Adrenal gland (tissue), 5 donors: ENCODE results near the gene MRPS7.

Experiments
- POLR2A ChIP-seq, 2 donors: fragments of 450-650 bp; IDR thresholded peaks; one replicate each; pipeline ENCODE4 v1.6.1; 2017; ENCODE audit warnings: antibody characterized with exemption in 2 of 2, mild to moderate bottlenecking in 2 of 2, moderate library complexity in 1 of 2
- TF ChIP-seq, protein P1 (sequence below), 6 experiments: fragments of 450-650 bp in 4 of 6; fragments of 200-600 bp in 2 of 6; sonication (generic) in 1 of 6; IDR thresholded peaks; 1 replicate in 5 of 6; 2 replicates in 1 of 6; pipeline versions ENCODE4 v1.5.1 to v1.8.0; 2016 to 2021; ENCODE audit warnings: antibody characterized with exemption in 6 of 6, mild to moderate bottlenecking in 2 of 6, moderate library complexity in 1 of 6
- donor health status: DM: no; HTN: no; CAD: no.

DNA sequence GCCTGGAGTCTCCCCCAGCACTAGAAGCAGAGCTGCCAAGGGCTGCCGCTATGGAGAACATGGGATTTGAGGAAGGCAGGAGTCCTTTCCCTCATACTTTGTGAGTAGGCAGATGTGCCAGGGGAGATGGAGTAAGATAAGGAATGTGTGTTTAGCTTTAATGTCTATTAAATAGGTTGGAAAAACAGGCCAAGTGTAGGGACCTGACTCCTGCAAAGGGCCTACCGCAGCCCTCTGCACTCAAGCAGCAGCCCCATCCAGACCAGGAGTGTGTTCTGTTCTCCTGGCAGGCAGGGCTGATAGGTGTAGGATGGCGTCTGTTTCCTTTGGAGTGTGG lies 11.1 kb downstream of the MRPS7 start:
- TF ChIP-seq, protein P1, sequence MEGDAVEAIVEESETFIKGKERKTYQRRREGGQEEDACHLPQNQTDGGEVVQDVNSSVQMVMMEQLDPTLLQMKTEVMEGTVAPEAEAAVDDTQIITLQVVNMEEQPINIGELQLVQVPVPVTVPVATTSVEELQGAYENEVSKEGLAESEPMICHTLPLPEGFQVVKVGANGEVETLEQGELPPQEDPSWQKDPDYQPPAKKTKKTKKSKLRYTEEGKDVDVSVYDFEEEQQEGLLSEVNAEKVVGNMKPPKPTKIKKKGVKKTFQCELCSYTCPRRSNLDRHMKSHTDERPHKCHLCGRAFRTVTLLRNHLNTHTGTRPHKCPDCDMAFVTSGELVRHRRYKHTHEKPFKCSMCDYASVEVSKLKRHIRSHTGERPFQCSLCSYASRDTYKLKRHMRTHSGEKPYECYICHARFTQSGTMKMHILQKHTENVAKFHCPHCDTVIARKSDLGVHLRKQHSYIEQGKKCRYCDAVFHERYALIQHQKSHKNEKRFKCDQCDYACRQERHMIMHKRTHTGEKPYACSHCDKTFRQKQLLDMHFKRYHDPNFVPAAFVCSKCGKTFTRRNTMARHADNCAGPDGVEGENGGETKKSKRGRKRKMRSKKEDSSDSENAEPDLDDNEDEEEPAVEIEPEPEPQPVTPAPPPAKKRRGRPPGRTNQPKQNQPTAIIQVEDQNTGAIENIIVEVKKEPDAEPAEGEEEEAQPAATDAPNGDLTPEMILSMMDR (IDR thresholded peaks at IDR 0.05) = no peak
- no peak for TF ChIP-seq POLR2A (IDR thresholded peaks at IDR 0.05)
